ENCODE results near the gene PWWP2B.

DNA sequence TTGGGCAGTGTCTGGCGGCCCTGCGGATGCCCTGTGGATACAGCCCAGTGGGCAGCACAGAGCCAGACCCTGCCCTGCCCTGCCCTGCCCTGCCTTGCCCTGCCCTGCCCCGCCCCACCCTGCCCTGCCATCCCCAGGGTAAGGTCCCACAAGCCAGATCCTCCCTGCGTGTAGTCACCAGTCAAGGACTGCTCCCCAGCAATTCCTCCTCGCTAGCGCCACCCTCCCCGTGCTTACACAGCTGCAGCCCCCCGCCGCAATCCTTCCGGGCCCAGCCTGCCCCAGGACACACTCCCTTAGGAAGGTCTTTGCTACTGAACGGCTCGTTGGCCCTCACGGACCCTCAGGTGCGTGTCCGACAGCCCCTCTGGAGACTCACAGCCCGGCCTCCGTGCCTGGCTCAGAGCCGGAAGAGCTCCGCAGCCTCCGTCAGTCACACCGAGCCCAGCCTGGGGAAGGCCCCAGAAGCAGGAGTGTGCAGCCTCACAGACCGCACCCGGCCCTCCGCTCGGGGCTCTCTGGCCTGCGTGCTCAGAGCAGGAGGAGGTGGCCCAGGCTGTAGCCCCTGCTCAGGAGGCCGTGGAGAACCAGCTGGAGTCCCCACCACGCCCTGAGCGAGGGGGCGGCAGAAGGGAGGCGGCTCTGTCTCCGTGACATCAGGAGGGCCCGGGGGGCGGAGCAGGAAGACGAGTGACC lies 68.3 kb downstream of the PWWP2B start:
- TF ChIP-seq, protein P1, sequence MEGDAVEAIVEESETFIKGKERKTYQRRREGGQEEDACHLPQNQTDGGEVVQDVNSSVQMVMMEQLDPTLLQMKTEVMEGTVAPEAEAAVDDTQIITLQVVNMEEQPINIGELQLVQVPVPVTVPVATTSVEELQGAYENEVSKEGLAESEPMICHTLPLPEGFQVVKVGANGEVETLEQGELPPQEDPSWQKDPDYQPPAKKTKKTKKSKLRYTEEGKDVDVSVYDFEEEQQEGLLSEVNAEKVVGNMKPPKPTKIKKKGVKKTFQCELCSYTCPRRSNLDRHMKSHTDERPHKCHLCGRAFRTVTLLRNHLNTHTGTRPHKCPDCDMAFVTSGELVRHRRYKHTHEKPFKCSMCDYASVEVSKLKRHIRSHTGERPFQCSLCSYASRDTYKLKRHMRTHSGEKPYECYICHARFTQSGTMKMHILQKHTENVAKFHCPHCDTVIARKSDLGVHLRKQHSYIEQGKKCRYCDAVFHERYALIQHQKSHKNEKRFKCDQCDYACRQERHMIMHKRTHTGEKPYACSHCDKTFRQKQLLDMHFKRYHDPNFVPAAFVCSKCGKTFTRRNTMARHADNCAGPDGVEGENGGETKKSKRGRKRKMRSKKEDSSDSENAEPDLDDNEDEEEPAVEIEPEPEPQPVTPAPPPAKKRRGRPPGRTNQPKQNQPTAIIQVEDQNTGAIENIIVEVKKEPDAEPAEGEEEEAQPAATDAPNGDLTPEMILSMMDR (IDR thresholded peaks at IDR 0.05; ENCODE audit: insufficient read depth, low read depth, low read length) = no peak
- TF ChIP-seq EZH2 (IDR thresholded peaks at IDR 0.05; ENCODE audit: insufficient read depth, low read length) = no peak
